Muscle layer of colon (tissue), 2 donors: ENCODE measurements around the gene APOA4.
A peak's percentile ranks its signal among the peaks of the same experiment; 100 is the strongest.
"Not testable (repeated sequence)": the region's sequence is repeated elsewhere in the genome, so short reads cannot be mapped to it uniquely, and the experiment has no call there.

Source experiments
- H3K27ac ChIP-seq: one replicate; pipeline ENCODE4 v1.7.0; 2013; ENCODE audit warnings: low read depth, mild to moderate bottlenecking, low read length, moderate library complexity
- H3K27me3 ChIP-seq, 2 donors: one replicate each; pipeline ENCODE4 v1.7.0; 2013; ENCODE audit warnings: low read length in 2 of 2, mild to moderate bottlenecking in 2 of 2; ENCODE audit not compliant: insufficient read depth in 2 of 2, control insufficient read depth in 1 of 2
- H3K36me3 ChIP-seq: one replicate; pipeline ENCODE4 v1.7.0; 2013; ENCODE audit warnings: mild to moderate bottlenecking, low read length; ENCODE audit not compliant: insufficient read depth
- H3K4me1 ChIP-seq: one replicate; pipeline ENCODE4 v1.7.0; 2013; ENCODE audit warnings: mild to moderate bottlenecking, low read length; ENCODE audit not compliant: insufficient read depth
- H3K4me3 ChIP-seq, 2 donors: one replicate each; pipeline ENCODE4 v1.7.0; 2013; ENCODE audit warnings: low read length in 2 of 2, low read depth in 1 of 2, mild to moderate bottlenecking in 1 of 2, moderate library complexity in 1 of 2
- H3K9ac ChIP-seq: one replicate; pipeline ENCODE4 v1.7.0; 2013; ENCODE audit warnings: low read length
- H3K9me3 ChIP-seq: one replicate; pipeline ENCODE4 v1.7.0; 2013; ENCODE audit warnings: mild to moderate bottlenecking, low read length
- donor health status: abdominal sarcoma.
- donor health status: Adenocarcinoma of cecum.

APOA4 gene

DNA sequence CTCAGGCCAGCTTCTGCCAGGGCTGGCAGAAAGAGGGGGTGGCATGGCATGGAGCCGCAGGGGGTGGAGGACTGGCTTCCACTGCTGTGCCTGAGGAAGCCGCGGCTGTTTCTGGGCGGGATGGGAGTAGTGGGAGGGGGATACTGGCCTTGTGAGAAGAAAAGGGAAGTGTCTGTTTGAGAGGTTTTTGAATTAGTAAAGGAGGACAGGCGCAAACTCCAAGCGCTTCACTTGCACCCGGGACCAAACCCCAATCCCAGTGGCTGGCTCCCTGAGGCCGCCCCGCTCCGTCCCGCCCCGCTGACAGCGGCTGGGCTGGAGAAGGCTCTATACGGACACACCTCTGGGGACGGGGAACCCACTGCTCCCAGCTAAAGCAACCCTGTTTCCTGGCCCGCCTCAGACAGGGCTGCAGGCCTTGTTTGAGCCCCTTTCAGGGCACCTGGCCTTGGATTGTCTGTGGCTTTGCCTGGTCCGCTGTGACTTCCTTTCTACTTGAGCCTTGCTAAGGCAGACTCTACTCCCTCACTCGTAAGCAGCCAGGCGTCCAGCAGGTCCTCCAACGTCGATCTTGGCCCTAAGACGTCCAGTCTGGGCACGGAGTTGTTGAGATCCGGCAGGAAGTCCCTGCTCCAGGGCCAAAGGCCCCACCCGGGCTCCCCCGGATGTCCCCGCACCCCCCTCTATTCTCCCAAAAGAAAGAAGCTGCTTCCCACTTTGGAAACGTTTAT, 12.1 kb upstream of the APOA4 start:
- Histone ChIP-seq H3K9me3 (no peaks in the 10 kb centered on the region), H3K4me3 (peak overlapping the region; percentile 11 to 47), H3K4me1 (peaks cover 6% of the 10 kb centered on the region), H3K27ac (peak overlapping the region; percentile 67), H3K36me3 (no peaks in the 10 kb centered on the region), H3K9ac (peak overlapping the region; percentile 27), H3K27me3 (no peaks in the 10 kb centered on the region)

DNA sequence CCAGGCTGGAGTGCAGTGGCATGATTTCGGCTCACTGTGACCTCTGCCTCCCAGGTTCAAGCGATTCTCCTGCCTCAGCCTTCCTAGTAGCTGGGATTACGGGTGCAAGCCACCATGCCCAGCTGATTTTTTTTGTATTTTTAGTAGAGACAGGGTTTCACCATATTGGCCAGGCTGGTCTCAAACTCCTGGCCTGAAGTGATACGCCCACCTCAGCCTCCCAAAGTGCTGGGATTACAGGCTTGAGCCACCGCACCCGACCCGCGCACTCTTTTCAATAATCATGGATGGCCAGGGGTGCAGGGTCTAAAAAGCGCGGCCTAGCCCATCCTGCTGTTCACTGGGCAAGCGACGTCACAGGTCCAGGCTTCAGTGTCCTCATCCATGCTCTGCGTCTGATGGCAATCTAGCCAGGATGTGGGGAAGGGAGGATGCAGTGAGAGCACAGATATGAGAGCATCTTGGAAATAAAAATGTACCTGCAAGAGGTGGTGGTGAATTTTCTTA, 11.5 kb upstream of the APOA4 start:
- not testable (repeated sequence) for H3K36me3 ChIP-seq, H3K4me3 ChIP-seq, H3K9me3 ChIP-seq, H3K27me3 ChIP-seq, H3K27ac ChIP-seq, H3K4me1 ChIP-seq, H3K9ac ChIP-seq

DNA sequence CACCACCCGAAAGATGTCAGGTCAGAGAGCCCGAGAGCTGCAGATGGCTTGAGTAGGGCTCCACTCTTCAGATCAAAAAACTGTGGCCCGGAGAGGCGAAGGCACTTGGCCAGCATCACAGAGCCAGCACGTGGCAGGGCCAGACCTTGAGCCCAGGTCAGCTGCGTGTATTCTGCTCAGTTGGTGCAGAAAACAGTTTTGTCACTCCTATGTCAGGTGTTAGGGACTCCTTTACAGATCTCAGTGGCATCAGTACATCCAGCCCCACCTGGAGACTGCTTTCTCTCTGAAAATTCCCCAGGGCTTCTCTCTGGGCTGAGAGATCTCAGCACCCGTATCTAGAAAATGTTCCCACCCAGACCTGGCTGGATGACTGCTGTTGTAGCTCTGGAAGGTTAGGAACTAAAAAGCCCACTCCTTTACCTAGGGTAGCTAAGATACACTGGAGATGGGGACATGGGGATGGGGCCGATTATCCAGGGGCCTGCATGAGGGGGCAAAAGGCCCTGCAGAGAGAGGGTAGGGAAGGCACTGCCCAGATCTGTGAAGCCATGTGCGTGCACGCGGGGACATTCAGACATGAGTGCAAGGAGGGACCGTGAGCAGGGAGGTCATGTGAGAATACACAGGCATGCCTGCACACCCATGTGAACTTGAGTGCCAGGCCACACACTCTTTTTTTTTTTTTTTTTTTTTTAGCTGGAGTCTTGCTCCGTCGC, 10.9 kb upstream of the APOA4 start:
- Histone ChIP-seq H3K27ac (no peak overlapping the region), H3K36me3 (no peaks in the 10 kb centered on the region), H3K4me3 (no peak overlapping the region), H3K9ac (no peak overlapping the region), H3K9me3 (no peaks in the 10 kb centered on the region), H3K4me1 (peaks cover 6% of the 10 kb centered on the region), H3K27me3 (no peaks in the 10 kb centered on the region)

DNA sequence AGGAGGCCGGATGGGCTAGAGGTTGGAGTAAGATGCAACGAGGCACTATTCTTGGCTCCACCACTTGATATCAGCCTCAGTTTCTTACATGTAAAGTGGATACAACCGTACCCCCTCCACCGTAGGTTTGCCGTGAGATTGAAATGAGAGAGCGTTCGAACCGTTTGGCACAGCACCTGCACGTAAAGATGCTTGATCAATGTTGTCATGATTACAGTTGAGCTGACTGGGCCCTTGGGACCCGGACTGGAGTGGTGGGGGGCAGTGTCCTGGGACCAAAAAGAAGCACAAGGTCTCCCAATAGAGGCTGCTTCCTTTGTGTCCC, 10.3 kb upstream of the APOA4 start:
- Histone ChIP-seq H3K27ac (no peak overlapping the region), H3K36me3 (no peaks in the 10 kb centered on the region), H3K27me3 (no peaks in the 10 kb centered on the region), H3K9ac (no peak overlapping the region), H3K4me1 (peaks cover 6% of the 10 kb centered on the region), H3K9me3 (no peaks in the 10 kb centered on the region), H3K4me3 (no peak overlapping the region)

DNA sequence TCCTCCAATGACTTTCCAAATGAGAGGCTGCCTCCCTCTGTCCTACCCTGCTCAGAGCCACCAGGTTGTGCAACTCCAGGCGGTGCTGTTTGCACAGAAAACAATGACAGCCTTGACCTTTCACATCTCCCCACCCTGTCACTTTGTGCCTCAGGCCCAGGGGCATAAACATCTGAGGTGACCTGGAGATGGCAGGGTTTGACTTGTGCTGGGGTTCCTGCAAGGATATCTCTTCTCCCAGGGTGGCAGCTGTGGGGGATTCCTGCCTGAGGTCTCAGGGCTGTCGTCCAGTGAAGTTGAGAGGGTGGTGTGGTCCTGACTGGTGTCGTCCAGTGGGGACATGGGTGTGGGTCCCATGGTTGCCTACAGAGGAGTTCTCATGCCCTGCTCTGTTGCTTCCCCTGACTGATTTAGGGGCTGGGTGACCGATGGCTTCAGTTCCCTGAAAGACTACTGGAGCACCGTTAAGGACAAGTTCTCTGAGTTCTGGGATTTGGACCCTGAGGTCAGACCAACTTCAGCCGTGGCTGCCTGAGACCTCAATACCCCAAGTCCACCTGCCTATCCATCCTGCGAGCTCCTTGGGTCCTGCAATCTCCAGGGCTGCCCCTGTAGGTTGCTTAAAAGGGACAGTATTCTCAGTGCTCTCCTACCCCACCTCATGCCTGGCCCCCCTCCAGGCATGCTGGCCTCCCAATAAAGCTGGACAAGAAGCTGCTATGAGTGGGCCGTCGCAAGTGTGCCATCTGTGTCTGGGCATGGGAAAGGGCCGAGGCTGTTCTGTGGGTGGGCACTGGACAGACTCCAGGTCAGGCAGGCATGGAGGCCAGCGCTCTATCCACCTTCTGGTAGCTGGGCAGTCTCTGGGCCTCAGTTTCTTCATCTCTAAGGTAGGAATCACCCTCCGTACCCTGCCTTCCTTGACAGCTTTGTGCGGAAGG, 9.5 kb upstream of the APOA4 start:
- no peaks in the 10 kb centered on the region for H3K36me3 ChIP-seq
- H3K4me3 ChIP-seq, result no peak overlapping the region

DNA sequence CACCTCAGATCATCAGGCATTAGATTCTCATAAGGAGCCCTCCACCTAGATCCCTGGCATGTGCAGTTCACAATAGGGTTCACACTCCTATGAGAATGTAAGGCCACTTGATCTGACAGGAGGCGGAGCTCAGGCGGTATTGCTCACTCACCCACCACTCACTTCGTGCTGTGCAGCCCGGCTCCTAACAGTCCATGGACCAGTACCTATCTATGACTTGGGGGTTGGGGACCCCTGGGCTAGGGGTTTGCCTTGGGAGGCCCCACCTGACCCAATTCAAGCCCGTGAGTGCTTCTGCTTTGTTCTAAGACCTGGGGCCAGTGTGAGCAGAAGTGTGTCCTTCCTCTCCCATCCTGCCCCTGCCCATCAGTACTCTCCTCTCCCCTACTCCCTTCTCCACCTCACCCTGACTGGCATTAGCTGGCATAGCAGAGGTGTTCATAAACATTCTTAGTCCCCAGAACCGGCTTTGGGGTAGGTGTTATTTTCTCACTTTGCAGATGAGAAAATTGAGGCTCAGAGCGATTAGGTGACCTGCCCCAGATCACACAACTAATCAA, 8.8 kb upstream of the APOA4 start:
- Histone ChIP-seq H3K27me3 (no peaks in the 10 kb centered on the region), H3K4me3 (no peak overlapping the region), H3K27ac (no peak overlapping the region), H3K4me1 (peaks cover 6% of the 10 kb centered on the region), H3K9me3 (no peaks in the 10 kb centered on the region), H3K36me3 (no peaks in the 10 kb centered on the region), H3K9ac (no peak overlapping the region)

More for the DNA sequence above, 9.5 kb upstream of the APOA4 start:
- no peak overlapping the region for H3K9ac ChIP-seq
- H3K27me3 ChIP-seq, result no peaks in the 10 kb centered on the region
- H3K27ac ChIP-seq, result no peak overlapping the region
- peaks cover 6% of the 10 kb centered on the region for H3K4me1 ChIP-seq
- no peaks in the 10 kb centered on the region for H3K9me3 ChIP-seq

DNA sequence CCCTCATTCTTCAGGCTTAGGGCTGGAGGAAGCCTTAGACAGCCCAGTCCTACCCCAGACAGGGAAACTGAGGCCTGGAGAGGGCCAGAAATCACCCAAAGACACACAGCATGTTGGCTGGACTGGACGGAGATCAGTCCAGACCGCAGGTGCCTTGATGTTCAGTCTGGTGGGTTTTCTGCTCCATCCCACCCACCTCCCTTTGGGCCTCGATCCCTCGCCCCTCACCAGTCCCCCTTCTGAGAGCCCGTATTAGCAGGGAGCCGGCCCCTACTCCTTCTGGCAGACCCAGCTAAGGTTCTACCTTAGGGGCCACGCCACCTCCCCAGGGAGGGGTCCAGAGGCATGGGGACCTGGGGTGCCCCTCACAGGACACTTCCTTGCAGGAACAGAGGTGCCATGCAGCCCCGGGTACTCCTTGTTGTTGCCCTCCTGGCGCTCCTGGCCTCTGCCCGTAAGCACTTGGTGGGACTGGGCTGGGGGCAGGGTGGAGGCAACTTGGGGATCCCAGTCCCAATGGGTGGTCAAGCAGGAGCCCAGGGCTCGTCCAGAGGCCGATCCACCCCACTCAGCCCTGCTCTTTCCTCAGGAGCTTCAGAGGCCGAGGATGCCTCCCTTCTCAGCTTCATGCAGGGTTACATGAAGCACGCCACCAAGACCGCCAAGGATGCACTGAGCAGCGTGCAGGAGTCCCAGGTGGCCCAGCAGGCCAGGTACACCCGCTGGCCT, 7.2 kb upstream of the APOA4 start:
- H3K36me3 ChIP-seq, result no peaks in the 10 kb centered on the region
- no peak overlapping the region for H3K27ac ChIP-seq
- no peak overlapping the region for H3K9ac ChIP-seq
- H3K9me3 ChIP-seq, result no peaks in the 10 kb centered on the region
- H3K4me1 ChIP-seq, result peaks cover 4% of the 10 kb centered on the region
- no peak overlapping the region for H3K4me3 ChIP-seq
- H3K27me3 ChIP-seq, result no peaks in the 10 kb centered on the region

DNA sequence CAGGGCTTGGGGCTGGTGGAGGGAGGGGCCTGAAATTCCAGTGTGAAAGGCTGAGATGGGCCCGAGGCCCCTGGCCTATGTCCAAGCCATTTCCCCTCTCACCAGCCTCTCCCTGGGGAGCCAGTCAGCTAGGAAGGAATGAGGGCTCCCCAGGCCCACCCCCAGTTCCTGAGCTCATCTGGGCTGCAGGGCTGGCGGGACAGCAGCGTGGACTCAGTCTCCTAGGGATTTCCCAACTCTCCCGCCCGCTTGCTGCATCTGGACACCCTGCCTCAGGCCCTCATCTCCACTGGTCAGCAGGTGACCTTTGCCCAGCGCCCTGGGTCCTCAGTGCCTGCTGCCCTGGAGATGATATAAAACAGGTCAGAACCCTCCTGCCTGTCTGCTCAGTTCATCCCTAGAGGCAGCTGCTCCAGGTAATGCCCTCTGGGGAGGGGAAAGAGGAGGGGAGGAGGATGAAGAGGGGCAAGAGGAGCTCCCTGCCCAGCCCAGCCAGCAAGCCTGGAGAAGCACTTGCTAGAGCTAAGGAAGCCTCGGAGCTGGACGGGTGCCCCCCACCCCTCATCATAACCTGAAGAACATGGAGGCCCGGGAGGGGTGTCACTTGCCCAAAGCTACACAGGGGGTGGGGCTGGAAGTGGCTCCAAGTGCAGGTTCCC, 6.5 kb upstream of the APOA4 start, which contains the start of gene APOC3:
Gene APOC3 (plus strand): TSS at position 383 of the 659 bp plus-strand sequence. CDS start 676 bp downstream, outside the sequence.
- H3K9ac ChIP-seq, result no peak within 1 kb of the TSS
- H3K27ac ChIP-seq, result no peak within 1 kb of the TSS
- no peak within 1 kb of the TSS for H3K4me3 ChIP-seq
- H3K4me1 ChIP-seq, result no peaks in the 10 kb centered on the region
- H3K36me3 ChIP-seq, result no peaks in the 10 kb centered on the region
- H3K27me3 ChIP-seq, result no peaks in the 10 kb centered on the region
- no peaks in the 10 kb centered on the region for H3K9me3 ChIP-seq

DNA sequence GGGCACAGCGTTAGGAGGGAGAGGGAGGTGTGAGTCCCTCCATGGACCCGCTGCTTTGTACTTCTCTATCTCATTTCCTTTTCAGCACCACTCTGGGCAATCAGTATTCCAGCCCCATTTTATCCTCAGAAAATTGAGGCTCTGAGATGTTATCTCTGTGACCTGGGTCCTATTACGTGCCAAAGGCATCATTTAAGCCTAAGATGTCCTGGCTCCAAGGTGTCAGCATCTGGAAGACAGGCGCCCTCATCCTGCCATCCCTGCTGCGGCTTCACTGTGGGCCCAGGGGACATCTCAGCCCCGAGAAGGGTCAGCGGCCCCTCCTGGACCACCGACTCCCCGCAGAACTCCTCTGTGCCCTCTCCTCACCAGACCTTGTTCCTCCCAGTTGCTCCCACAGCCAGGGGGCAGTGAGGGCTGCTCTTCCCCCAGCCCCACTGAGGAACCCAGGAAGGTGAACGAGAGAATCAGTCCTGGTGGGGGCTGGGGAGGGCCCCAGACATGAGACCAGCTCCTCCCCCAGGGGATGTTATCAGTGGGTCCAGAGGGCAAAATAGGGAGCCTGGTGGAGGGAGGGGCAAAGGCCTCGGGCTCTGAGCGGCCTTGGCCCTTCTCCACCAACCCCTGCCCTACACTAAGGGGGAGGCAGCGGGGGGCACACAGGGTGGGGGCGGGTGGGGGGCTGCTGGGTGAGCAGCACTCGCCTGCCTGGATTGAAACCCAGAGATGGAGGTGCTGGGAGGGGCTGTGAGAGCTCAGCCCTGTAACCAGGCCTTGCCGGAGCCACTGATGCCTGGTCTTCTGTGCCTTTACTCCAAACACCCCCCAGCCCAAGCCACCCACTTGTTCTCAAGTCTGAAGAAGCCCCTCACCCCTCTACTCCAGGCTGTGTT, 5.8 kb upstream of the APOA4 start:
- H3K36me3 ChIP-seq, result no peaks in the 10 kb centered on the region
- H3K9me3 ChIP-seq, result no peaks in the 10 kb centered on the region
- H3K4me3 ChIP-seq, result no peak overlapping the region
- no peak overlapping the region for H3K9ac ChIP-seq
- H3K27me3 ChIP-seq, result no peaks in the 10 kb centered on the region
- no peaks in the 10 kb centered on the region for H3K4me1 ChIP-seq
- H3K27ac ChIP-seq, result no peak overlapping the region
